AG09319 (cell line): ENCODE data around the gene WDFY2.

Experiments
- DNase-seq: peaks from one replicate; pipeline ENCODE4 v3.0.0-alpha.2; 2010; ENCODE audit warnings: low read depth; ENCODE audit errors: extremely low read depth
- TF ChIP-seq, protein P1 (sequence below): IDR thresholded peaks from 2 replicates; pipeline ENCODE4 v1.5.1; 2011; ENCODE audit warnings: low read depth, mild to moderate bottlenecking, inconsistent platforms, low read length, moderate library complexity

Gene WDFY2

DNA sequence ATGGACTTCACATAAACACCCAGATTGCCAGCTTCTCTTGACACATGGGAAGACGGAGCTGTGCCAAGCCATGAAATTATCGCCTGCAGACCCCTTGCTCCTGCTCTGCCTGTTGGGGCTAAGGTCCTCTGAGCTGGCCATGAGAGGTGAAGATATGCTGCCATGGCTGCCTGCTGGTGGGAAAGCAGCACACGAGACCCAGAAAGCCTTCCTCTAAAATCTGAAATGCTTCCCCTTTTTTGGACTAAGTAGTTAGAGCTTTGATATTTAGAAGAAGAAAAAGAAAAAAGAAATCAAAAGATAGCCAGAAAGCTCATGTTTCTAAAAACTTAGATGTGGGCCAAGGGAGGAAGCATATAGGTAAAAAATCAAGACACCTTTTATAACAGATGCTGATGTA is 11.2 kb downstream of the WDFY2 start:
- TF ChIP-seq, protein P1, sequence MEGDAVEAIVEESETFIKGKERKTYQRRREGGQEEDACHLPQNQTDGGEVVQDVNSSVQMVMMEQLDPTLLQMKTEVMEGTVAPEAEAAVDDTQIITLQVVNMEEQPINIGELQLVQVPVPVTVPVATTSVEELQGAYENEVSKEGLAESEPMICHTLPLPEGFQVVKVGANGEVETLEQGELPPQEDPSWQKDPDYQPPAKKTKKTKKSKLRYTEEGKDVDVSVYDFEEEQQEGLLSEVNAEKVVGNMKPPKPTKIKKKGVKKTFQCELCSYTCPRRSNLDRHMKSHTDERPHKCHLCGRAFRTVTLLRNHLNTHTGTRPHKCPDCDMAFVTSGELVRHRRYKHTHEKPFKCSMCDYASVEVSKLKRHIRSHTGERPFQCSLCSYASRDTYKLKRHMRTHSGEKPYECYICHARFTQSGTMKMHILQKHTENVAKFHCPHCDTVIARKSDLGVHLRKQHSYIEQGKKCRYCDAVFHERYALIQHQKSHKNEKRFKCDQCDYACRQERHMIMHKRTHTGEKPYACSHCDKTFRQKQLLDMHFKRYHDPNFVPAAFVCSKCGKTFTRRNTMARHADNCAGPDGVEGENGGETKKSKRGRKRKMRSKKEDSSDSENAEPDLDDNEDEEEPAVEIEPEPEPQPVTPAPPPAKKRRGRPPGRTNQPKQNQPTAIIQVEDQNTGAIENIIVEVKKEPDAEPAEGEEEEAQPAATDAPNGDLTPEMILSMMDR, result no peak
- DNase-seq, result no peak

DNA sequence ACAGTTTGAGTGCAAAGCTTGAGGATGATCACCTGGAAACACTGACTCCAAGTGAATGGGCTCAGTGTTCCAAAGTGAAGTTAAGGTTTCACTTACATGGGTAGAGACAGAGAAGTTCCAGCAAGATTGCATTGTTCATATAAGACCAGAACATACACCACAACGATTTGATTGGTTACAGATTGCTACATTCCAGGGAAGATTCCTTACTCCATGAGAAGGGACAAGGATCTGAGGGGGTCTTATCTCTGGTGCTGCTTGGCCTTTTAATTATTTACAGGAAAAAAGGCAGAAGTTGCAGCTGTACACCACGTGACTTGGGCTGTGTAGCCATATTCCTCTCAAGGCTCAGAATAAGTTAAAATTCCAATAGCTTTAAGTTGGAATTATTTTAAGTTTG is 12.3 kb downstream of the WDFY2 start:
- no peak for DNase-seq
- TF ChIP-seq, protein P1, result no peak

DNA sequence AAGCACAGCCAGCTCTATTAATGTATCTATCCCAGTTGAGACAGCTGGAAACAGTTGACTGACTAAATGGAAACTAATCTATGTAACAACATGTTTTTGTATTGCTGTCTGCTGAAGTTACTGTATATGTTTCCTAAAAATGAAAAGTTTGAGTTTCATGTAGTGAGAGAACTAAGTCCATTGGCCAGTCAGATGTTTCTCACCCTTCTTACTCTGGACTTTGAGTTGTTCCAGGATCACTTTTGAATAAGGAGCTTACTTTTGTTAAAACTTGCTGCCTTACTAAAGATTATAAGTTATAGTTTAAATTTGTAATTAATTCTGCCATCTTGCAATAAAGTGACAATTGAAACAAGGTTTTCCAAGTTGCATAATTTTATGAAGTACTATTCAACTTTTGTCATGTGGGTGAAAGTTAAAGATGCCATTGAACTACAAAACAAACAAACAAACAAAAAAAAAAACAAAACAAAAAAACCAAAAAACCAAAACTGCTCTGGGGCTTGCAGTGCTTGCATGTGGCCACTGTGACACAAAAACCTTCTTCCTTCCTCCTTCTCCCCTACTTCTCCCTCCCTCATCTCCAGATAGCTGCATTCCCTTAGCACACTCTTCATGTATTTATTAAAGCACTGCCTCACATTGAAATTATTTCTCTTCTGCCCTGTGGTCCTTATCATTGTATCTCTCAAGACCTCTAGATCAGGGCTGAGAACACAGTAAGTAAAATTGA is 15.3 kb downstream of the WDFY2 start:
- TF ChIP-seq, protein P1, result no peak
- no peak for DNase-seq

DNA sequence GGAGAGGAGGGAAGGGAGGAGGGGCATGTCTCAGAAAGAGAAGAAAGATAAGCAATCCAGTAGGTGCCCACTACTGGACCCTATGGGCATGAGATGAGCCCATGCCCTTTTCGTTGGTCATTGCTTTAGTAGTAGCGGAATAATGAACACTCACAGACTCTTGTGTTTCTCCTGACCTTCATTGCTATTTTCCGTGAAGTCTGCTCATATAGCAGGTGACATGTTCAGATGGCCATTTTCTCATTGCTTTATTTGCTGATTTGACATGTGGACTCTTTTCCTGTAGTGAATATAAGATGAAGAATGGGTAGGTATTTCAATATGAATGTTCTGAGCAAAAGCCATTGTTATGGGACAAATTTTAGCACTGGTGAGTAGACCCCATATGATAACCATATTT is 16.4 kb downstream of the WDFY2 start:
- DNase-seq, result no peak
- TF ChIP-seq, protein P1, result no peak

DNA sequence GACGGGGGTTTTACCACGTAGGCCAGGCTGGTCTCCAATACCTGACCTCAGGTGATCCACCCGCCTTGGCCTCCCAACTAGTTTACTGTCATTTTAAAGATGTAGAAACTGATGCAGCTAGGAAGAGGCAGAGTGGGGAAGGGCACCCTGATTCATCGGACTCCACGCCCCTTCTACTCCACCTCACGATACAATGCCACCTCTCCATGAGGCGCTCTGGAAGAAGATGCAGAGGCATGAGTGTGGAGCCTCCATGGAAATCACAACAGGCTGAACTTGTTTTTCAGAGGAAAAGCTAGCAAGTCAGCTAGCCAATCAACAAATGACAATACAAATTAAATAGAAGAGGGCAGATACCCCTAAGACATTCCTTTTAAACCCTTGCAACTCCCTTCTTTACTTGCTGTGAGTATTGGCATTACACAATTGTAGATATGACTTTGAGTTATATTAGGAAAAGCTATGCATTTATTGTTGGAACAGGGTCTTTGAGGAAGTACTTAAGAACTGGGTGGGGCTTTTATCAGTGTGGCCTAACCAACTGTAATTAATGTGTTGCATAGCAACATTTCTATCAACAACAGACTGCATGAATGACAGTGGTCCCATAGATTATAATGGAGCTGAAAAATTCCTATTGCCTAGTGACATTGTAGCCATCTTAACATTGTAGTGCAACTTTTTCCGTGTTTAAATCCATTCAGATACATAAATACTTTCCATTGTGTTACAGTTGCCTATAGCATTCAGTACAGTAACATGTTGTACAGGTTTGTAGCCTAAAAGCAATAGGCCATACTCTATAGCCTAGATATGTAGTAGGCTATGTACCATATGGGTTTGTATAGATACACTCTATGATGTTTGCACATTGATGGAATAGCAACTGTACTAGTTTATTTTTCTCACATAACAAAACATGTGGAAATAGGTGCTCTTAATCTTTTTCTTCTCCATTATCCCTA is 17.6 kb downstream of the WDFY2 start:
- DNase-seq, result no peak
- TF ChIP-seq, protein P1, result no peak

DNA sequence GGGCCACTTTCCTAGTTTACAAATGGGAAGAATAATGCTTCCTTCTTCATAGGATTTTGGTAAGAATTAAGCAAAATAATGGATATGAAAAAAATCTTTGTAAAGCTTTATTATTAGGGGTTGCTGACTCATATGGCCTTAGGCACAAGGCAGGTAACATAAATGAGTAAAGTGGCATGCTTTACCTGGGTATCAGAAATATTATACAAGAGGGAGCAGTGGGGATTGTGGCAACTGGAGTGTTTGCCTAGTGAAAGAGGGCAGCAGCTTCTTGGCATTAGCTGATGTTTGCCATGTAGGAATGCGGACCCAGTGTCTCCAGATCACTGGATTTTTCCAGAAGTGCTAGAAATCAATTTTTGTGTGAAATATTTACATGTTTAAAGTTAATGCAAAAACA is 19.5 kb downstream of the WDFY2 start:
- no peak for DNase-seq
- TF ChIP-seq, protein P1, result no peak

DNA sequence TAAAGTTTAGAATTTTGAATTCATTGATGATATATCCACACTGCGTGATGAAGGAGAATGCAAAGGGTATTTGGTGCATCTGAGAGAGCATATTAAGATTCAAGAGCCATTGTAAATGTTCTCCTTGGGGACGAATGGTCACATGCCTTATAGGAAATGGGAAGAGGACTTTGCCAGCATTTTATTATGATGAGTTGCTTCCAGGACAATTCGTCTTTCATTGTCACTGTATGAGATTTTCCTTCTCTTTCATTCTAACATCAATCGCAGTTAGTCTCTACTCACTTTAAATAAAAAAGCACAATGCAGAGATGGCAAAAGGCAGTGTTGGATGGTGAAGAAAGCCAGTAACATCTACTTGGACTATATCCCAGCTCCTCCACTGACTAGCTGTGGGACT is 21.4 kb downstream of the WDFY2 start:
- no peak for DNase-seq
- TF ChIP-seq, protein P1, result no peak
